Measurements from ENCODE around the gene FCHSD2. TPM values are rescaled to one million over a fixed set of nuclear protein-coding genes. Genes with fewer than 3 reads are reported as not detected.

FCHSD2 gene
- total and polyA plus RNA-seq, 9 of the 15 experiments (the other 6 are each of a cell fraction or from before 2014, with no cell fraction given), result 1.8 to 14.7 (median 6.4) TPM

- no TSS peak for BruUV-seq (replicated peaks)
- WGBS (ENCODE audit: insufficient coverage, low coverage, missing lambda C conversion rate), result 52% methylated on average over 4 of the region's 4 CpGs
- no peak for FAIRE-seq
- no peak overlapping the region for H3K4me3 ChIP-seq
- intact Hi-C loops (cut with micrococcal nuclease) (no loop called here), in situ Hi-C loops (cut with MboI) (no loop called here)
- no peaks in the 10 kb centered on the region for H3K9me3 ChIP-seq (replicated peaks; ENCODE audit: control insufficient read depth, insufficient read depth, low read depth, low read length)
- no peak for TF ChIP-seq TCF15 (CRISPR knock-in tag; IDR thresholded peaks at IDR 0.05)
- 0 out of 2 replicates have a peak, but pooled peaks have one; percentile 22 for TF ChIP-seq ZNF316 (IDR thresholded peaks at IDR 0.05)
- TF ChIP-seq CEBPB (tag; IDR thresholded peaks at IDR 0.05), result 0 out of 2 replicates have a peak, but pooled peaks have one; percentile 8
- TF ChIP-seq PKNOX1 (IDR thresholded peaks at IDR 0.05), result peak; percentile 56
- TF ChIP-seq, protein P1, sequence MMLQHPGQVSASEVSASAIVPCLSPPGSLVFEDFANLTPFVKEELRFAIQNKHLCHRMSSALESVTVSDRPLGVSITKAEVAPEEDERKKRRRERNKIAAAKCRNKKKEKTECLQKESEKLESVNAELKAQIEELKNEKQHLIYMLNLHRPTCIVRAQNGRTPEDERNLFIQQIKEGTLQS (IDR thresholded peaks at IDR 0.05), result peak; percentile 55
- TF ChIP-seq, protein P1 (CRISPR knock-in tag; conservative IDR thresholded peaks at IDR 0.05), result no peak
- no peak for TF ChIP-seq CEBPG (CRISPR knock-in tag; IDR thresholded peaks at IDR 0.05)
- peak in 1 of 2 experiments; percentile 56; a peak in 3 of 4 replicates for TF ChIP-seq CEBPG (tag; conservative IDR thresholded peaks at IDR 0.05 in 1 of 2, IDR thresholded peaks at IDR 0.05 in 1 of 2)
- TF ChIP-seq, protein P2, sequence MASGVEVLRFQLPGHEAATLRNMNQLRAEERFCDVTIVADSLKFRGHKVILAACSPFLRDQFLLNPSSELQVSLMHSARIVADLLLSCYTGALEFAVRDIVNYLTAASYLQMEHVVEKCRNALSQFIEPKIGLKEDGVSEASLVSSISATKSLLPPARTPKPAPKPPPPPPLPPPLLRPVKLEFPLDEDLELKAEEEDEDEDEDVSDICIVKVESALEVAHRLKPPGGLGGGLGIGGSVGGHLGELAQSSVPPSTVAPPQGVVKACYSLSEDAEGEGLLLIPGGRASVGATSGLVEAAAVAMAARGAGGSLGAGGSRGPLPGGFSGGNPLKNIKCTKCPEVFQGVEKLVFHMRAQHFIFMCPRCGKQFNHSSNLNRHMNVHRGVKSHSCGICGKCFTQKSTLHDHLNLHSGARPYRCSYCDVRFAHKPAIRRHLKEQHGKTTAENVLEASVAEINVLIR (CRISPR knock-in tag; IDR thresholded peaks at IDR 0.05), result no peak
- TF ChIP-seq ESRRA (IDR thresholded peaks at IDR 0.05; ENCODE audit: borderline replicate concordance, low read depth), result no peak
- H3K27ac ChIP-seq (ENCODE audit: extremely low read depth, low read depth, low read length), result no peak overlapping the region
- no peak for ATAC-seq
- CTCF ChIA-PET (ENCODE audit: low intra/inter-chr PET ratio), result no interaction called here
- no peaks in the 10 kb centered on the region for H3K4me1 ChIP-seq (replicated peaks in 1 of 2; ENCODE audit: control insufficient read depth in 2 of 2, insufficient read depth in 2 of 2, low read length in 2 of 2)
- no peak overlapping the region for H2AFZ ChIP-seq (ENCODE audit: low read depth, low read length)
- POLR2A ChIA-PET, result interaction anchor here (1.4 kb wide), 1 partner anchor 11 kb away, joined by 5 read pairs; no protein-coding TSS in a partner anchor
- no peaks in the 10 kb centered on the region for H3K79me2 ChIP-seq (ENCODE audit: control insufficient read depth, insufficient read depth, low read length)
- H4K20me1 ChIP-seq (replicated peaks; ENCODE audit: control insufficient read depth, insufficient read depth, low read length), result no peaks in the 10 kb centered on the region
- H3K27me3 ChIP-seq (ENCODE audit: control insufficient read depth in 2 of 2, insufficient read depth in 2 of 2, low read length in 2 of 2), result no peaks in the 10 kb centered on the region
- no peak overlapping the region for H3K4me2 ChIP-seq (ENCODE audit: insufficient read depth, low read length)
- no peak overlapping the region for H3K9ac ChIP-seq (ENCODE audit: insufficient read depth in 1 of 2, low read depth in 2 of 2, low read length in 2 of 2)
- DNase-seq (ENCODE audit: extremely low read depth in 1 of 4, low spot score in 3 of 4), result no peak
- no peaks in the 10 kb centered on the region for H3K36me3 ChIP-seq (ENCODE audit: control insufficient read depth, insufficient read depth, low read length)
- no peaks in the 10 kb centered on the region for H3K9me1 ChIP-seq (ENCODE audit: control insufficient read depth, insufficient read depth, low read length)
Observed at GRCh38 chr11:72860592-72860991, 281.5 kb downstream of the FCHSD2 start.

All from K562 (cell line).